Activated gamma-delta T cell treated with Interleukin-2 at 50 U/mL for 16 hours (primary cell): ENCODE measurements around the gene EDC3.
"Not testable (repeated sequence)": the region's sequence is repeated elsewhere in the genome, so short reads cannot be mapped to it uniquely, and the experiment has no call there.

Experiments
- DNase-seq: peaks from one replicate; pipeline ENCODE4 v3.0.0-alpha.2; 2020

EDC3 gene

DNA sequence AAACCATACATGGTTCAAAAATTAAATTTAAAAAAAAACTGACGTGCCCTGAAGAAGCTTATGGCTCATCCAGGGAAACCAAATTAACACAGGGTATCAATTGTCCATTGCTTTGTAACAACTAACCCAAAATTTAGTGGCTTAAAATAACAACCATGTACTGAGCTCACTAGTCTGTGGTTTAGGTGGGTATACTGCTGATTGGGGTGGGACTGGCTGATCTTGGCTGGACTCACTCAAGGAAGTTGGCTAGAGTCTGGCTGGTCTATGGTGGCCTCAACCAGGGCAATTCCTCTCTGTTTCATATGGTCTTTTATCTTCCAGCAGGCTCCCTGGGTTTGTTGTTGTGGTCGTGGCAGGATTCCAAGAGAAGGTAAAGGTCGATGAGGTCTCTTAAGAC is 14.1 kb upstream of the EDC3 start:
- no peak for DNase-seq

DNA sequence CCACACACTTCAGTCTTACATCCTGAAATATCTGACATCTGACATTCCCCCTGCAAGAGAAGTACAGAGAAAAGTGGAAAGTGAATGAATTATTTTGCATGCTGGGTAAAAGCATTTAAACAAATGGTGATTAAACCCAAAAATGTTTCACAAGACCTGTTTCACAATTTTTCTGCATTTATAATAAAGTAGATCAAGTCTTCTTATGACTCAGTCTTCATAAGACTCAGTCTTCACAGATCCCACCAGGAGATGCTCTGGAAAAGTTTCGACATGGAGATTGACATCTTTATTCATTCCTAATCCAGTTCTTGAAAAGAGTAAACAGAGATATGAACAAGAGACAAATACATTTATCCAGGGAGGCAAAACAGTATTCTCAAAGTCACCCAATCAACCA is 13.2 kb upstream of the EDC3 start:
- no peak for DNase-seq

DNA sequence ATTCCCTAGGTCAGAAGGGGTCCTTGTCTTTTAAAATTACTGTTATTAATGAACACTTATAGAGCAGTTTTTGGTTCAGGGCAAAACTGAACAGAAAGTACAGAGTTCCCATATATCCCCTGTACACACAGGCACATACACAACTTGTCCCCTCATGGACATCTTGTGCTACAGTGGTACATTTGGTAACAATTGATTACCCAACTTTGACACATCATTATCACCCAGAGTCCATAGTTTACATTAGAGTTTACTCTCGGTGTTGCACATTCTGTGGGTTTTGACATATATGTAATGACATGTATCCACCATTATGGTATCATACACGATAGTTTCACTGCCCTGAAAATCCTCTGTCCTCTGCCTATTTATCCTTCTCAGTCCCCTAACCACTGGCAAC is 984 bp upstream of the EDC3 start:
- DNase-seq, result no peak

DNA sequence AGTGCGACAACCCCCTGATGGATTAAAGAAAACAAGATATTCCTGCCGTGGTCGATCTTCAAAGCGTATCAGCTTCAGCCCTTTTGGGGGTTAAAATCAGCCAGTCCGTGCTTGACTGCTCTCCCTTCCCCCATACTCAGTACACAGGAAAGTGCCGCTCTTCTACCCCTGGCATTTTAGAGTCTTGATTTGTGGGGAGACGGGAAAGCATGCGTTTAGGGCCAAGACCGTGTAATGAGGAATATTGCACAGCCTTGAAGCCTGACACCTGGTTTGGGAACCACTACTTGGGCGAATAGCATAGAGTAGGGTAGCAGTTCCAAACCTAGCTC is 540 bp upstream of the EDC3 start:
- DNase-seq, result no peak

DNA sequence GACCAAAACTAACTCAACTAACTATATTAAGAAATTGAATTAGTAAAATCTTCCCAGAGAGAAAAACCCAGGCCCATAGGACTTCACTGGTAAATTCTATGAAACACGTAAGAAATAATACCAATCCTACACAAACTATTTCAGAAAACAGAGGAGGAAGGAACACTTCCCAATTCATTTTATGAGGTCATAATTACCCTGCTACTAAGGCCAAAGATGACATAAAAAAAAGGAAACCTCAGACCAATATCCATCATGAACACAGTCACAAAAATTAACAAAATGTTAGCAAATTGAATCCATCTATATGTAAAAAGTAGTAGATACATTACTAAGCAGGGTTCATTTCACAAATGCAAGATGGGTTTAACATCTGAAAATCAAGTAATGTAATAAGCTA is 3.5 kb downstream of the EDC3 start:
- DNase-seq, result no peak

DNA sequence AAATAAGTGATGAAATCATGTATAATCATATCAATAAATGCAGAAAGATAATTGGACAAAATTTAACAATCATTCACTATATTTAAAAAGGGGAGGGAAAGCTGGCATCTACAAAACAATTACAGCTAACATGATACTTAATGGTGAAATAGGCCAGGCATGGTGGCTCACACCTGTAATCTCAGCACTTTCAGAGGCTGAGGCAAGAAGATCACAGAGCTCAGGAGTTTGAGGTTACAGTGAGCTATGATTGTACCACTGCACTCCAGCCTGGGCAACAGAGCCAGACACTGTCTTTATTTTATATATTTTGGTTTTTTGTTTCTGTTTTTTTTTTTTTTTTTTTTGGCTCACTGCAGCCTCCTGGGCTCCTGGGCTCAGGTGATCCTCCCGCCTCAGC is 12.1 kb downstream of the EDC3 start:
- no peak for DNase-seq

DNA sequence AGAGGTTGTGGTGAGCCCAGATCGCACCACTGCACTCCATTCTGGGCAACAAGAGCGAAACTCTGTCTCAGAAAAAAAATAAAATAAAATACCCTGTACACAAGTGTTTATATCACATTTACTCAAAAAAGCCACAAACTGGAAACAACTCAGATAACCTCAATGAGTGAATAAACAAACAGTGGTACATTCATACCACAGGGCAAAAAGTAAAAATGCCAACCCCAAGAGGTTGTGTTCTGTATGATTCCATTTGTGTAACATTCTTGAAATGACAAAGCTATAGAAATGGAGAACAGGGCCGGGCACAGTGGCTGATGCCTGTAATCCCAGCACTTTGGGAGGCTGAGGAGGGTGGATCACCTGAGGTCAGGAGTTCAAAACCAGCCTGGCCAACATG is 12.9 kb downstream of the EDC3 start:
- no peak for DNase-seq

DNA sequence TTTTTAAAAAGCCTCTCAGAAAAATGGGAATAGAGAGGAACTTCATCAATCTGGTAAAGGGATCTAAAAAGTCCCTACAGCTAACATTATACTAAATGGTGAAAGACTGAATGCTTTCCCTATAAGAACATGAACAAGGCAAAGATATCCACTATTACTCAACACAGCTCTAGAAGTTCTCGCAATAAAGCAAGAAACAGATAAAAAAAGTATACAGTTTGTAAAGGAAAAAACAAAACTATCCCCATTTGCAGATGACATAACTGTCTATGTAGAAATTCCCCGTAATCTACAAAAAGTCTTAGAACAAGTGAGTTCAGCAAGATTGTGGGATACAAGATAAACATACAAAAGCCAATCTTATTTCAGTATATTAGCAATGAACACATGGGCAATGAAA is 15.4 kb downstream of the EDC3 start:
- no peak for DNase-seq

DNA sequence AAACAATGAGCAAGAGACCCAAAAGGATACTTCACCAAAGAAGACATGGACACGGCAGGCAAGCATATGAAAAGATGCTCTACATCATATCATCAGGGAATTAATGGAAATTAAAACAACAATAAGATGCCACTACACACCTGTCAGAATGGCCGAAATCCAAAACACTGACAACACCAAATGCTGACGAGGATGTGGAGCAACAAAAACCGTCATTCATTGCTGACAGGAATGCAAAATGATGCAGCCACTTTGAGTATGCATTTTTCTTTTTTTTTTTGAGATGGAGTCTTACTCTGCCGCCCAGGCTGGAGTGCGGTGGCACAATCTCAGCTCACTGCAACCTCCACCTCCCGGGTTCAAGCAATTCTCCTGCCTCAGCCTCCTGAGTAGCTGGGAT is 19.0 kb downstream of the EDC3 start:
- no peak for DNase-seq

DNA sequence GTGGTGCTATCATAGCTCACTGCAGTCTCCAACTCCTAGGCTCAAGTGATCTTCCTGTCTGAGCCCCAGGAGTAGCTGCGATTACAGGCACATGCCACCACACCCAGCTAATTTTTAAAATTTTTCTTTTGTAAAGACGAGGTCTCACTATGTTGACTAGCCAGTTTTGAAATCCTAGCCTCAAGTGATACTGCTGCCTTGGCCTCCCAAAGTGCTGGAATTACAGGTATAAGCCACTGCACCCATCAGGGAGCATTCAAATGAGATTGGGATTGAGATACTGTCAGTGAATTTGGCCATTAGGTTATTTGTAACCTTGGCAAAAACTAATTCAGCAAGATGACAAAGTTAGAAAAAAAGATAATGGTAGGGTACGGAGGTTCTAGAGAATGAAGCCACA is 21.7 kb downstream of the EDC3 start:
- DNase-seq, result no peak

DNA sequence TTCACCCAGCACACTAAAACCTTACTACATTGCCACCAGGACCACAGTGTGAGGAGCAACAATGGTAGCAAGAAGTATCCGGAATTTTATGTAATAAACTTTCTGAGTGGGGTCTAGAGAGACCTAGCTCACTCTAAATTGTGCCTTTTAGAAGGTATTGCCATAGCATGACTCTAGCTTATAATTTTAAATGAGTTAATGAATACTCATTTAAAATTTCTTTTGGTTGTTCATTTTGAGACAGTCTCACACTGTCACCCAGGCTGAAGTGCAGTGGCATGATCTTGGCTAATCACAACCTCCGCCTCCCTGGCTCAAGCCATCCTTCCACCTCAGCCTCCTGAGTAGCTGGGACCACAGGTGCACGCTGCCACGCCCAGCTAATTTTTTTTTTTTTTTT is 26.2 kb downstream of the EDC3 start:
- DNase-seq, result no peak

DNA sequence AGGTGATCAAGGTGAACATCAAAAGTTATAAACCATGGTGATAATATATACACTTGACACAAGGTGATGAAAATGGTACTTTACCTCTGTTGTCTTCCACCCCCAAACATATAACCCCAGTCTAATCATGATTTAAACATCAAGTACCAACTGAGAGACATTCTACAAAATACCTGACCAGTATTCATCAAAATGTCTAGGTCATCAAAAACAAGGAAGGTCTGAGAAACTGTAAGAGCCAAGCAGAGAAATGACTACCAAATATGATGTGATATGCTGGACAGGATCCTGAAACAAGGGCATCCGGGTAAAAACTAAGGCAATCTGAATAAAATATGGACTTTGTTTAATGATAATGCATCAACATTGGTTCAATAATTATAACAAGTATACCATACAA is 27.8 kb downstream of the EDC3 start:
- DNase-seq, result no peak

DNA sequence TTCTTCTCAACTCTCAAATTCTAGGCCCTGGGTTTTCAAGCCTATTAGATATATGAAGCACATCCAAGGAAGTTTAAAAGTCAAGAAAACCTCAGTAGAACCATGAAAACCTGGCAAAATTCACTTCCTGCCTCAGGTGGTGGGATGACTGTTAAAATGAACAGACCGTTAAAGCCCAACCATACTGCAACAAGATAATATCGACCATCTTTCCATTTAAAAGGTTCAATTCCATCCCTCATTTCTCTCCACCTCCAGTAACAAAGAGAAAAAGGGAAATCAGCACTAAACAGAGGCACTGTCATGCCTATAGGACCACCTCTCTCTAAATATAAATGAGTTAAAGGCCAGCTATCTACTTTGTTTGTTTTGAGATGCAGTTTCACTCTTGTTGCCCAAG is 31.2 kb downstream of the EDC3 start:
- DNase-seq, result no peak

DNA sequence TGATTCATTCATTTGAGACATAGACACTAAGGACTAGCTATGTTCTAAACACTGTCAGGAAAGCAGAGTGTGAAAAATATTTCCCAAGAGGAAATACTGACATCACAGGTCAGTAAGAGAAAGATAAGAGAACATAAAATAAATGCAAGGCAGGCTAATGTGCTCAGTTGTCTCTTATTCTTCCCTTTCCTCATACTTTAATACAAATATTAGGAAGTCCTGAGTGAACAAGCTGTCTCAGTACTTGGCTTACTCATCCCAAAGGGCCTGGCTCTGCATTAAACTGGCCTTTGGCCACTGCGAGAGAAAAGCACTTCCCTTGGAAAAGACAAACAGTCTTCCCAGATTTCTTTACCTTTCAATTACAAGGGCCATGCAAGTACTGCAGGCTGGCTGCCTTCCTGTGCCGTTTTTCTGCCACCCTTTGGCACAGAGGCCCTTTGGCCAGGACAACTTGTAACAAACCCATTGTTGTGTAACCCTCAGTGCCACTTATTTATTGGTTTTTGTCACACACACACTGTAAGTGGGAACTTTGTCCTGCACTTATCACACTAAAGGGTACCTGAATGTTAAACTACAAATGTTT is 31.7 kb downstream of the EDC3 start:
- DNase-seq, result no peak

DNA sequence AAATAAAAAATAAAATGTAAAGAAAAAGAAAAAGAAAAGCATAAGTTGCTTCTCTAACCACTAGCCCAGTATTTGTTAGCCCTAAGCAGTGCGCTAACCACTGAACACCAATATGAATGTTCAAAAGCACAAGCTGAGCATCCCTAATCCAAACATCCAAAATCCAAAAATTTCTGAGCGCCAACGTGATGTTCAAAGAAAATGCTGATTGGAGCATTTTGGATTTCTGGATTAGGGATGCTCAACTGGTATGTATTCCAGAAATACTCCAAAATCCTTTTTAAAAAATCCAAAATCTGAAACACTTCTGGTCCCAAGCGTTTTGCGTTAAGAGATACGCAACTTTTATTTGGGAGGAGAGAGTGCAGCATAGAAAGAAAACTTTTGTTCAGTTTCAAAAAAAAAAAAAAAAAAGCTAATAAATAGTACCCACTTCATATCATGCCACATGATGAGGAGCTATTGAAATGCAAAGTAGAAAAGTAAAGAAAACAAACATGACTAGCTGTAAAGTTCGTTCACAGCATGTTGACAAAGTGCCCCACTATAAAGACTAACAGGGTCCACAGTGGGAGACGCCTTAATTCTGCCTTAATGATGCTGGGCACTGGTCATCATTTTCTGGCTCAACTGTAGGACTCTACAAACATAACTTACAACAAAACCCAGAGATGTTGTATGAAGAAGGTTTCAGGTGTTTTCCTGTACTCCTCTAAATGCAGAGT is 32.4 kb downstream of the EDC3 start:
- DNase-seq, result no peak

DNA sequence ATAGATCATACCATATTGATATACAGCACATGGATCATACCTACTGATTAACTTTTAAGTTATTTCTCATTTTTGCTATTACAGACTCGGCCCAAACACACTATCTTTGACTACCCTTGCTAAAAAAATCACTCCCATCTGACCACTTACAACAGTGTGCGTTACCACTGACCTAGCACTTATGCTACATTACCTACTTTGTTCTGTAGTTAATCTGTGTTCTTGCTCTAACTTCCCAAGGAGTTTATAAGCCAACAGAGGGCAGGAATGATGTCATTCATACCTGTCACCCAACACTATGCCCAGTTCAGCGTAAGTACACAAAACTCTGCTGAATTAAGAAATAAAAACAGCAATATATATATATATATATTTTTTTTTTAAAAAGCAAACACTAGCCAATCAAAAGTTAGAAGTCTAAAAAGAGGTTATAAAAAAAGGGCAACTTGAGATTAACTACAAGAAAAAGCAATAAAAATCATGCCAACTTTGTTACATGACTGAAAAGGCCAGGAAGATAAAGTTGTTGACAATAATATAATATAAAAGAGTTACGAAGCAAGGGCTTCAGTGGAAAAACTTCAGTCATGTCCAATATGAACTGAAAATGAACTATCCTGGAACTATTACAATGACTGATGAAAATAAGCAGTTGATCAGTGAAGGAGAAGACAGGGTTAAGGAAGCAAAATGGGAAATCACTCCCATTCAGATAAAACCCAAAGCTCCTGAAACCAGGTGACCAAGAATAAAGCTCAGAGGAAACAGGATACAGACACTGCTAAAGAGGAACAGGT is 33.6 kb downstream of the EDC3 start:
- DNase-seq, result no peak

DNA sequence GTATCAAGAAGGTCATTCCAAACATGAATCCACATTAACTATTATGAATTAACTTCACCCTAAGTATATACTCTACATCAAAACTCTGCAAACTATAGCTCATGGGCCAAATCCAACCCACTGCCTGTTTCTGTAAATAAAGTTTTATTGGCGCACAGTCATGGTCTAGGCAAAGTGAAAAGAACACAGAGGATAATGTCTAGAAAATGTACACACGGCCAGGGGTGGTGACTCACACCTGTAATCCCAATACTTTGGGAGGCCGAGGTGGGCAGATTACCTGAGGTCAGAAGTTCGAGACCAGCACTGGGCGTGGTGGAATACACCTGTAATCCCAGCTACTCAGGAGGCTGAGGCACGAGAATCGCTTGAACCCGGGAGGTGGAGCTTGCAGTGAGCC is 34.5 kb downstream of the EDC3 start:
- not testable (repeated sequence) for DNase-seq

DNA sequence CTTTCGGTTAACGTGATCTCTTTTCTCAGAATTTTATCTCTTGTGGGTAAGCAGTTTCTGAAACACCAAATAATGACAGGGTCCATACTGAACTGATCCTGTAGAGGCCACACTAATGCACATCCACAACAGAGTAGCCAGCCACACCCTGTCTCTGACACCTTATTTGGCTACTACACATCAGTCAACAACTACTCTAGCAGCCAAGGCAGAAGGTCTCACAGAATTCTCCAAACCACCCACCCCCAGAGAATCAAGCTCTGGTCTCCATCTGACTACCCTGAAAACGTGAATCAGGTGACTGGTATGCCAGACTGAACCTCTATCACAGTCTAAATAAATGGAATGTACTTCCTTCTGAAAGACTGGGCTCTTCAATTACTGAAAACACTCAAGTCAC is 38.0 kb downstream of the EDC3 start:
- DNase-seq, result no peak

DNA sequence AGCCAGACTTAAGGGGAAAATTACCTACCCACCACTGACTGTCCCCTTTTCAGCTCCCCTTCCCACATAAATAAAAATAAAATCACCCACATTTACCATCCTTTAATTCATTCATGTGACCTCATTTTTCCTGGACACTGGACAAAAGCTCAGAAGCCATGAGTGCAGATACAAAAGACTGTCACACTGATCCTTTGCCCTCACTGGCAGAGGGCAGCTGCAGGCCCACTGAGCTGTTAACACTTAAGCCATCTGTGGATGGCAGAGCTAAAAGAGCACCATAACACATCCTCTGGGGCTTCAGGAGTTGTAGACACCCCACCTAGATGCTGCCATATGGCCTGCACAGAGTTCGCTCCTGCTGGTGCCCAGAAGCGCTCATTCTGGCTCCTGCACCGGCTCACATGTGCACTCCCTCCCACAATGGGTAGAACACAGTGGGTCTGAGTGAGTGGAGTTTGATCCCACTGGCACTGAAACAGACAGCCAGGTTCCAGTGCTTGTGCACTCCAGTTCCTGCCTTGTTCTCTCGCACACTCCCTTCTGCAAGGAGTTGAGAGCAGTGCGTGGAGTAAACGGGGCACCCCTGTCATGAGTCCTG is 38.8 kb downstream of the EDC3 start:
- no peak for DNase-seq

DNA sequence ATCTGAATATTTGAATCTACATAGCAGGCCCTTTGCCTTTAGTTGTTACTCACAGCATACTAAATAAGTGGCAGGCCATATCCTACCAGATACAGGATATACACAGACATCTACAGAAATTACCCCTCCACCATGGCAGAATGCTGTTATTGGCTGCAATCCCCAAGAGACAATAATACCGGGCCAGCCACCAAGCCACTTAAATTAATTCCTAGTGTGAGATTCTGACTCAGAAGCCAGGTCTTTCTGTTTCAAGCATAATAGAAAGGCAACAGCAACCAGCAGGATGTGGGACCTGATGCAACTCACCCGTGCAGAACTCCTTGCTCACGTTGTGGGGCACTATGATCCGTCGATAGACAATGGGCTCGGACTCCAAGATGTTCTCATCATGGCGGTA is 40.4 kb downstream of the EDC3 start:
- no peak for DNase-seq

DNA sequence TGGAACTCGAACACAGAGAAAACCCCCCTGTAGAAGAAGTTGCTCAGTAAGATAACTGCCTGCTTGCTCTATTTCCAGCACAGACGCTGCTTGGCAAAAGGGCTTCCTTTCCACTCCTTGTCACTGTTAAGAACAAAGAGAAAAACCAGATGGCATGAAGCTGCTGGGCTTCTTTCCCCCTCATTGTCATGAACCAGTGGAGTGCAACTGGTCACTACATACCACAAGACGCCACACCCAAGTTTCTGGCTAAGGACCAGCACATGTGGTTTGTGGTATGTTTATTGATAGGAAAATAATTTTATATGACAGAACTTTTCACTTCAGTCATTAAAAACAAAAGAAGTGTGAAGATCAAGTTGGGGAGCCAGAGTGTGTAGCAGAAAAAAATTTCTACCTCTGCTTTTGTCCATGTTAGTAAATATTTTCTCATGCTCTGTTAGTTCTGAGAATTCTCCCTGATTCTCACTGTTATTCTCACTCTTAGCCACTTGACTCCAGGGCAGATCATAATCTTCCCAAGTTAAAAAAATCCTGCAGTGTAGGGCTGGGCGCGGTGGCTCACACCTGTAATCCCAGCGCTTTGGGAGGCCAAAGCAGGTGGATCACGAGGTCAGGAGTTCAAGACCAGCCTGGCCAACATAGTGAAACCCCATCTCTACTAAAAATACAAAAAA is 42.3 kb downstream of the EDC3 start:
- DNase-seq, result no peak

DNA sequence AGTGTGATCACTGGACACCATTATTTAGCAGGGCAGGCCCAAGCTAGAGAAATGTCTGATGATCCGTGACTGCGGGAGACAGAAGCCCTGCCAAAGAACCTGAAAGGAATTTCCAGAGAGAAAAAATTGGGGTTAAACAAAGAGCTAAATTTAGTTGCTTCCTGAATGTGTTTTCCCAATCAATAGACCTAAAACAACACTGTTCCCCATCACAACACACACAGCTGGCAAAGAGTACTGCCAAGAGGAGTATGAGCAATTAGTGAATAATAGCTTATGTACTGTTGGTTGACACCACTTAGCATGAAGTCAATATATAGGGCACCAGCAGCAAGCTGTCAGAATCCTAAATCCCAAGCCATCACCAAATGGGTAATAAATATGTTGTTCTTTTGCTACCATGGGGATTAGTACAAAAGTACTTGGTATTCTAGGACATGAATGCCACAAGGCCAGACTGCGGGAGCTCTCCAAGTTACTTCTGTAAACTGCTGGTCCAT is 44.5 kb downstream of the EDC3 start:
- no peak for DNase-seq
